ENCODE results near the gene FAF1.
"Not testable (repeated sequence)": the region's sequence is repeated elsewhere in the genome, so short reads cannot be mapped to it uniquely, and the experiment has no call there.

Gene FAF1

GRCh38 chr1:50719126-50719525, 240.9 kb downstream of the FAF1 start:
- Histone ChIP-seq H3K9me3 (ENCODE audit: low read depth, low read length) (no peaks in the 10 kb centered on the region), H3K36me3 (ENCODE audit: insufficient read depth, low read length) (peaks cover 5% of the 10 kb centered on the region), H3K4me3 (no peak overlapping the region), H3K9ac (ENCODE audit: insufficient read length) (no peak overlapping the region), H3K27ac (no peak overlapping the region)
- no peak for DNase-seq (ENCODE audit: low read depth, low spot score)
- TF ChIP-seq FOXP2 (optimal IDR thresholded peaks at IDR 0.05; ENCODE audit: control extremely low read depth, extremely low read length, insufficient read depth) (no peak), EZH2 (IDR thresholded peaks at IDR 0.05) (no peak), POLR2AphosphoS5 (IDR thresholded peaks at IDR 0.05; ENCODE audit: borderline replicate concordance, low read depth, low read length) (no peak)

GRCh38 chr1:50717327-50717726, 242.7 kb downstream of the FAF1 start:
- no peak for TF ChIP-seq POLR2AphosphoS5 (IDR thresholded peaks at IDR 0.05; ENCODE audit: borderline replicate concordance, low read depth, low read length)
- no peak for TF ChIP-seq EZH2 (IDR thresholded peaks at IDR 0.05)
- no peak for TF ChIP-seq FOXP2 (optimal IDR thresholded peaks at IDR 0.05; ENCODE audit: control extremely low read depth, extremely low read length, insufficient read depth)
- DNase-seq (ENCODE audit: low read depth, low spot score), result no peak
- H3K9ac ChIP-seq (ENCODE audit: insufficient read length), result no peak overlapping the region
- no peak overlapping the region for H3K4me3 ChIP-seq
- no peaks in the 10 kb centered on the region for H3K9me3 ChIP-seq (ENCODE audit: low read depth, low read length)
- H3K27ac ChIP-seq, result no peak overlapping the region
- peaks cover 5% of the 10 kb centered on the region for H3K36me3 ChIP-seq (ENCODE audit: insufficient read depth, low read length)

GRCh38 chr1:50716455-50716854, 243.6 kb downstream of the FAF1 start:
- not testable (repeated sequence) for H3K9me3 ChIP-seq (ENCODE audit: low read depth, low read length); H3K4me3 ChIP-seq; H3K36me3 ChIP-seq (ENCODE audit: insufficient read depth, low read length); H3K9ac ChIP-seq (ENCODE audit: insufficient read length); DNase-seq (ENCODE audit: low read depth, low spot score); H3K27ac ChIP-seq

GRCh38 chr1:50710099-50710498, 250.0 kb downstream of the FAF1 start:
- Histone ChIP-seq H3K4me3 (no peak overlapping the region), H3K9me3 (ENCODE audit: low read depth, low read length) (no peaks in the 10 kb centered on the region), H3K27ac (no peak overlapping the region), H3K36me3 (ENCODE audit: insufficient read depth, low read length) (no peaks in the 10 kb centered on the region), H3K9ac (ENCODE audit: insufficient read length) (no peak overlapping the region)
- TF ChIP-seq POLR2AphosphoS5 (IDR thresholded peaks at IDR 0.05; ENCODE audit: borderline replicate concordance, low read depth, low read length) (no peak), FOXP2 (optimal IDR thresholded peaks at IDR 0.05; ENCODE audit: control extremely low read depth, extremely low read length, insufficient read depth) (no peak), EZH2 (IDR thresholded peaks at IDR 0.05) (no peak)
- no peak for DNase-seq (ENCODE audit: low read depth, low spot score)

- no peak for TF ChIP-seq FOXP2 (optimal IDR thresholded peaks at IDR 0.05; ENCODE audit: control extremely low read depth, extremely low read length, insufficient read depth)
- no peak for TF ChIP-seq EZH2 (IDR thresholded peaks at IDR 0.05)
- TF ChIP-seq POLR2AphosphoS5 (IDR thresholded peaks at IDR 0.05; ENCODE audit: borderline replicate concordance, low read depth, low read length), result no peak
- Histone ChIP-seq H3K36me3 (ENCODE audit: insufficient read depth, low read length) (no peaks in the 10 kb centered on the region), H3K27ac (no peak overlapping the region), H3K9ac (ENCODE audit: insufficient read length) (no peak overlapping the region), H3K4me3 (no peak overlapping the region), H3K9me3 (ENCODE audit: low read depth, low read length) (no peaks in the 10 kb centered on the region)
- no peak for DNase-seq (ENCODE audit: low read depth, low spot score)
Measured at GRCh38 chr1:50707824-50708223, 252.2 kb downstream of the FAF1 start.

- Histone ChIP-seq H3K36me3 (ENCODE audit: insufficient read depth, low read length) (no peaks in the 10 kb centered on the region), H3K9ac (ENCODE audit: insufficient read length) (no peak overlapping the region), H3K27ac (no peak overlapping the region), H3K4me3 (no peak overlapping the region), H3K9me3 (ENCODE audit: low read depth, low read length) (no peaks in the 10 kb centered on the region)
- DNase-seq (ENCODE audit: low read depth, low spot score), result no peak
- TF ChIP-seq FOXP2 (optimal IDR thresholded peaks at IDR 0.05; ENCODE audit: control extremely low read depth, extremely low read length, insufficient read depth) (no peak), EZH2 (IDR thresholded peaks at IDR 0.05) (no peak), POLR2AphosphoS5 (IDR thresholded peaks at IDR 0.05; ENCODE audit: borderline replicate concordance, low read depth, low read length) (no peak)
Measured at GRCh38 chr1:50705699-50706098, 254.4 kb downstream of the FAF1 start.

- Histone ChIP-seq H3K9ac (ENCODE audit: insufficient read length) (no peak overlapping the region), H3K4me3 (no peak overlapping the region), H3K27ac (no peak overlapping the region), H3K36me3 (ENCODE audit: insufficient read depth, low read length) (0 out of 2 replicates have a peak, but pooled peaks cover 1% of the 10 kb centered on the region), H3K9me3 (ENCODE audit: low read depth, low read length) (no peaks in the 10 kb centered on the region)
- TF ChIP-seq FOXP2 (optimal IDR thresholded peaks at IDR 0.05; ENCODE audit: control extremely low read depth, extremely low read length, insufficient read depth), result no peak
- no peak for TF ChIP-seq EZH2 (IDR thresholded peaks at IDR 0.05)
- no peak for TF ChIP-seq POLR2AphosphoS5 (IDR thresholded peaks at IDR 0.05; ENCODE audit: borderline replicate concordance, low read depth, low read length)
- no peak for DNase-seq (ENCODE audit: low read depth, low spot score)
Measured at GRCh38 chr1:50705041-50705440, 255.0 kb downstream of the FAF1 start.

GRCh38 chr1:50704126-50704525, 255.9 kb downstream of the FAF1 start:
- no peak overlapping the region for H3K4me3 ChIP-seq
- no peak for DNase-seq (ENCODE audit: low read depth, low spot score)
- 0 out of 2 replicates have a peak, but pooled peaks cover 3% of the 10 kb centered on the region for H3K36me3 ChIP-seq (ENCODE audit: insufficient read depth, low read length)
- no peaks in the 10 kb centered on the region for H3K9me3 ChIP-seq (ENCODE audit: low read depth, low read length)
- no peak for TF ChIP-seq EZH2 (IDR thresholded peaks at IDR 0.05)
- no peak for TF ChIP-seq FOXP2 (optimal IDR thresholded peaks at IDR 0.05; ENCODE audit: control extremely low read depth, extremely low read length, insufficient read depth)
- TF ChIP-seq POLR2AphosphoS5 (IDR thresholded peaks at IDR 0.05; ENCODE audit: borderline replicate concordance, low read depth, low read length), result no peak
- H3K27ac ChIP-seq, result no peak overlapping the region
- no peak overlapping the region for H3K9ac ChIP-seq (ENCODE audit: insufficient read length)

- Histone ChIP-seq H3K4me3 (no peak overlapping the region), H3K9ac (ENCODE audit: insufficient read length) (no peak overlapping the region), H3K9me3 (ENCODE audit: low read depth, low read length) (no peaks in the 10 kb centered on the region), H3K36me3 (ENCODE audit: insufficient read depth, low read length) (0 out of 2 replicates have a peak, but pooled peaks cover 3% of the 10 kb centered on the region), H3K27ac (no peak overlapping the region)
- DNase-seq (ENCODE audit: low read depth, low spot score), result no peak
- TF ChIP-seq FOXP2 (optimal IDR thresholded peaks at IDR 0.05; ENCODE audit: control extremely low read depth, extremely low read length, insufficient read depth) (no peak), EZH2 (IDR thresholded peaks at IDR 0.05) (no peak), POLR2AphosphoS5 (IDR thresholded peaks at IDR 0.05; ENCODE audit: borderline replicate concordance, low read depth, low read length) (no peak)
Measured at GRCh38 chr1:50703240-50703639, 256.8 kb downstream of the FAF1 start.

All from SK-N-MC (cell line).